GM08714 (cell line): Measurements from ENCODE around the gene HLCS.

Experiments used
- H3K4me3 ChIP-seq: fragments of 200-500 bp; sonication (Bioruptor generic); 2 replicates; pipeline ENCODE4 v1.5.1; 2014; ENCODE audit warnings: mild to moderate bottlenecking, low read length, inconsistent platforms
- ZNF274 ChIP-seq: IDR thresholded peaks from 2 replicates; pipeline ENCODE4 v1.6.1; 2012; ENCODE audit warnings: mild to moderate bottlenecking, low read depth, low read length

Gene HLCS

GRCh38 chr21:36783612-36784374 is 182.7 kb downstream of the HLCS start:
- no peak overlapping the region for H3K4me3 ChIP-seq
- no peak for TF ChIP-seq ZNF274

- H3K4me3 ChIP-seq: no peak overlapping the region
- TF ChIP-seq ZNF274: no peak
Observed at GRCh38 chr21:36780861-36781260, 185.6 kb downstream of the HLCS start.

- H3K4me3 ChIP-seq: no peak overlapping the region
- no peak for TF ChIP-seq ZNF274
Observed at GRCh38 chr21:36776981-36777617, 189.4 kb downstream of the HLCS start.

GRCh38 chr21:36773995-36774394 is 192.5 kb downstream of the HLCS start:
- no peak overlapping the region for H3K4me3 ChIP-seq
- no peak for TF ChIP-seq ZNF274

GRCh38 chr21:36773117-36773516 is 193.4 kb downstream of the HLCS start:
- H3K4me3 ChIP-seq: no peak overlapping the region
- TF ChIP-seq ZNF274: no peak

GRCh38 chr21:36769051-36769839 is 197.2 kb downstream of the HLCS start:
- no peak for TF ChIP-seq ZNF274
- no peak overlapping the region for H3K4me3 ChIP-seq

GRCh38 chr21:36768496-36768895 is 198.0 kb downstream of the HLCS start:
- no peak for TF ChIP-seq ZNF274
- no peak overlapping the region for H3K4me3 ChIP-seq

- no peak overlapping the region for H3K4me3 ChIP-seq
- no peak for TF ChIP-seq ZNF274
Observed at GRCh38 chr21:36767096-36767495, 199.4 kb downstream of the HLCS start.

GRCh38 chr21:36766511-36766910 is 200.0 kb downstream of the HLCS start:
- no peak overlapping the region for H3K4me3 ChIP-seq
- no peak for TF ChIP-seq ZNF274

GRCh38 chr21:36765229-36765628 is 201.2 kb downstream of the HLCS start:
- no peak for TF ChIP-seq ZNF274
- no peak overlapping the region for H3K4me3 ChIP-seq

GRCh38 chr21:36763305-36763704 is 203.2 kb downstream of the HLCS start:
- TF ChIP-seq ZNF274: no peak
- no peak overlapping the region for H3K4me3 ChIP-seq

- no peak overlapping the region for H3K4me3 ChIP-seq
- TF ChIP-seq ZNF274: no peak
Observed at GRCh38 chr21:36762642-36763041, 203.8 kb downstream of the HLCS start.

- no peak for TF ChIP-seq ZNF274
- no peak overlapping the region for H3K4me3 ChIP-seq
Observed at GRCh38 chr21:36761685-36762084, 204.8 kb downstream of the HLCS start.

GRCh38 chr21:36759348-36760083 is 207.0 kb downstream of the HLCS start:
- TF ChIP-seq ZNF274: no peak
- H3K4me3 ChIP-seq: no peak overlapping the region
